ENCODE measurements around the gene TBRG4. TPM values are rescaled to one million over a fixed set of nuclear protein-coding genes. Genes with fewer than 3 reads are reported as not detected.
A peak's percentile ranks its signal among the peaks of the same experiment; 100 is the strongest.

Gene TBRG4
- total RNA-seq, 1 experiment from 2014 or later = 127 TPM

- peaks cover 29% of the 10 kb centered on the region for H3K27me3 Mint-ChIP-seq (ENCODE audit: low read depth)
These were observed 22.1 kb downstream of the TBRG4 start for GRCh38 chr7:45089341-45089891.

More at GRCh38 chr7:45089341-45089891, 22.1 kb downstream of the TBRG4 start:
- no peaks in the 10 kb centered on the region for H4K20me1 ChIP-seq (ENCODE audit: control insufficient read depth, insufficient read depth, insufficient read length)
- H2AK5ac ChIP-seq (ENCODE audit: insufficient read length, low read length) = no peak overlapping the region
- H2BK15ac ChIP-seq (ENCODE audit: low read depth, low read length) = no peak overlapping the region
- H2AFZ ChIP-seq (ENCODE audit: low read length) = no peak overlapping the region
- H3K23ac ChIP-seq (ENCODE audit: insufficient read length, low read depth, low read length) = no peak overlapping the region
- H3K27me3 ChIP-seq (ENCODE audit: insufficient read depth, low read length) = no peaks in the 10 kb centered on the region
- peaks cover 3% of the 10 kb centered on the region; the same call in 1 of the 2 replicates for H3K4me1 ChIP-seq (ENCODE audit: insufficient read depth, low read length)
- DNase-seq = peak; percentile 94
- H2BK120ac ChIP-seq (ENCODE audit: low read depth, low read length, poor library complexity, severe bottlenecking) = no peak overlapping the region
- H3T11ph ChIP-seq (ENCODE audit: low read length) = no peak overlapping the region
- H3K9me3 ChIP-seq (ENCODE audit: control insufficient read depth, low read depth, low read length) = no peaks in the 10 kb centered on the region
- H3K79me2 ChIP-seq (ENCODE audit: insufficient read depth, low read length) = no peaks in the 10 kb centered on the region
- no peak overlapping the region for H4K8ac ChIP-seq (replicated peaks; ENCODE audit: insufficient read length, low read depth, low read length)
- Mint-ChIP-seq H3K4me3 (peak overlapping the region; percentile 70 to 86), H3K27ac (no peak overlapping the region), H3K36me3 (ENCODE audit: insufficient read depth in 1 of 3, low read depth in 3 of 3) (no peaks in the 10 kb centered on the region), H3K9me3 (peaks cover 0 to 2% of the 10 kb centered on the region in 2 experiments; a peak in 1 of 5 replicates), H3K4me1 (peaks cover 14 to 15% of the 10 kb centered on the region in 2 experiments)
- no peak overlapping the region for H3K14ac ChIP-seq (ENCODE audit: insufficient read depth, low read length)
- H3K18ac ChIP-seq (ENCODE audit: insufficient read length, low read depth, low read length) = no peak overlapping the region
- no CpG with 5 or more reads among the region's 22 CpGs for WGBS (ENCODE audit: extremely low coverage, insufficient read length, low lambda C conversion rate)
- TF ChIP-seq CTCF (conservative IDR thresholded peaks at IDR 0.05) = no peak
- no peak overlapping the region for H3K9ac ChIP-seq (ENCODE audit: extremely low read depth, insufficient read length, low read length)
- no peak overlapping the region for H4K91ac ChIP-seq (ENCODE audit: insufficient read length, low read depth, low read length)
- no peak overlapping the region for H3K4ac ChIP-seq (ENCODE audit: low read depth, low read length)
- H3K4me2 ChIP-seq (ENCODE audit: insufficient read depth, insufficient read length, low read length) = peak overlapping the region; percentile 22
- H3K79me1 ChIP-seq (ENCODE audit: insufficient read depth, low read depth, low read length, poor library complexity, severe bottlenecking) = no peaks in the 10 kb centered on the region
- H3K27ac ChIP-seq (ENCODE audit: insufficient read length, low read depth, low read length) = no peak overlapping the region
- H2BK5ac ChIP-seq (ENCODE audit: insufficient read length, low read length) = no peak overlapping the region
- H2BK20ac ChIP-seq (ENCODE audit: low read depth, low read length, poor library complexity, severe bottlenecking) = no peak overlapping the region
- H3K23me2 ChIP-seq (ENCODE audit: insufficient read length, low read depth, low read length, poor library complexity, severe bottlenecking) = no peaks in the 10 kb centered on the region
- H2BK12ac ChIP-seq (ENCODE audit: insufficient read length, low read depth, low read length) = no peak overlapping the region
- no peak overlapping the region for H4K5ac ChIP-seq (ENCODE audit: insufficient read length, low read depth, low read length)
- H3K56ac ChIP-seq (ENCODE audit: insufficient read length, low read depth, low read length) = no peak overlapping the region

All from H9 (cell line).